Activated effector memory CD4-positive, alpha-beta T cell treated with anti-CD3 and anti-CD28 coated beads, Interleukin-2, amount 50 U/mL, for 16 hours (primary cell): ENCODE data around the gene TMEM151A.

Source experiments
- DNase-seq: peaks from one replicate; pipeline ENCODE4 v3.0.0-alpha.2; 2020

TMEM151A gene

GRCh38 chr11:66324664-66325063, 33.0 kb downstream of the TMEM151A start:
- no peak for DNase-seq

GRCh38 chr11:66325263-66325671, 33.6 kb downstream of the TMEM151A start:
- DNase-seq: no peak

GRCh38 chr11:66326261-66327111, 34.8 kb downstream of the TMEM151A start:
- no peak for DNase-seq

- no peak for DNase-seq
Observed at GRCh38 chr11:66327171-66328030, 35.7 kb downstream of the TMEM151A start.

GRCh38 chr11:66328031-66328301, 36.3 kb downstream of the TMEM151A start:
- DNase-seq: no peak

GRCh38 chr11:66328302-66329144, 36.8 kb downstream of the TMEM151A start:
- DNase-seq: peak; percentile 92

GRCh38 chr11:66329165-66329673, 37.5 kb downstream of the TMEM151A start:
- DNase-seq: no peak

- no peak for DNase-seq
Observed at GRCh38 chr11:66330931-66331330, 39.2 kb downstream of the TMEM151A start.

GRCh38 chr11:66331542-66332370, 40.1 kb downstream of the TMEM151A start:
- DNase-seq: no peak

- DNase-seq: no peak
Observed at GRCh38 chr11:66332371-66333219, 40.9 kb downstream of the TMEM151A start.

GRCh38 chr11:66333220-66333877, 41.7 kb downstream of the TMEM151A start:
- DNase-seq: no peak

- DNase-seq: no peak
Observed at GRCh38 chr11:66333896-66334604, 42.4 kb downstream of the TMEM151A start.

- no peak for DNase-seq
Observed at GRCh38 chr11:66334605-66335442, 43.1 kb downstream of the TMEM151A start.

GRCh38 chr11:66335531-66336233, 44.0 kb downstream of the TMEM151A start:
- DNase-seq: no peak

GRCh38 chr11:66336234-66337102, 44.8 kb downstream of the TMEM151A start, which contains the start of gene RIN1:
Gene RIN1, minus strand, starts transcription at chr11:66336434. Its CDS starts 32 bp downstream, at chr11:66336402.
- peak; percentile 74 for DNase-seq

GRCh38 chr11:66337103-66337899, 45.6 kb downstream of the TMEM151A start:
- DNase-seq: no peak
